GM08714 (cell line): ENCODE data around the gene RUVBL2.
"Not testable (repeated sequence)": the region's sequence is repeated elsewhere in the genome, so short reads cannot be mapped to it uniquely, and the experiment has no call there.

Experiments
- H3K4me3 ChIP-seq: fragments of 200-500 bp; sonication (Bioruptor generic); 2 replicates; pipeline ENCODE4 v1.5.1; 2014; ENCODE audit warnings: mild to moderate bottlenecking, low read length, inconsistent platforms
- ZNF274 ChIP-seq: IDR thresholded peaks from 2 replicates; pipeline ENCODE4 v1.6.1; 2012; ENCODE audit warnings: mild to moderate bottlenecking, low read depth, low read length

Gene RUVBL2

GRCh38 chr19:49014870-49015255 lies 21.2 kb downstream of the RUVBL2 start:
- TF ChIP-seq ZNF274, result no peak
- H3K4me3 ChIP-seq, result no peak overlapping the region

DNA sequence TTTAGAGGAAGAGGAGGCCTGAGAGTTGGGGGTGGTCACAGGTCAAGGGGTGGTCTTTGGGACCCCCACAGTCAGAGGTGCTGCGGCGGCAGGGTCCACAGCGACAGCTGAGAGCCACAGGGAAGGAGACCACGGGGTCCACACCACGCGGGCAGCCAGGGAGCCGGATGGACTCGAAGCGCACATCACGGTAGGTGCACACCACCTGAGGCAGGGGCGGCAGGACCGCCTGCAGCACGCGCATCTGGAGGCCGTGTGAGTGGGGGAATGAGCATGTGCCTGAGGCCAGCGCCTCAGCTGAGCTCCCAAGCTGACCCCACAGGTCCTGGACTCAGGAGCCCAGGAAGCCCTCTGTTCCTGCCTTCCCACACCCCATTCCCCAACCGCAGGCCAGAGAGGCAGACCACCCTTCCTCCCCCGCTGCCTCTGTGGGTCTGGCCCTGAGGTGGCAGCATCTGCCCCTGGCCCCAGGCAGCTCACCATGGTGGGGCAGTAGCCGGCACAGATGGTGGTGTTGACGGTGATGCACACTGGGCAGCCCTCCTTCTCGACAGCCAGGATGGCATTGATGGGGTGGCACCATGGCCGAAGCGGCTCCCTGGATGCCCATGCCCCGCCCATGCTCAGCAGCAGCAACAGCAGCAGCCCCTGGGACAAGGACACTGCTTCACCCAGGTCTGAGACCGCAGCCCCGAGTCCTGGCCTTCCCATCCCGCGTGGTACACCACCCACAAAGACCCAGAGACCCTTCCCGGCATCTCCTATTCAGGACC lies 22.6 kb downstream of the RUVBL2 start:
- no peak overlapping the region for H3K4me3 ChIP-seq
- TF ChIP-seq ZNF274, result no peak

DNA sequence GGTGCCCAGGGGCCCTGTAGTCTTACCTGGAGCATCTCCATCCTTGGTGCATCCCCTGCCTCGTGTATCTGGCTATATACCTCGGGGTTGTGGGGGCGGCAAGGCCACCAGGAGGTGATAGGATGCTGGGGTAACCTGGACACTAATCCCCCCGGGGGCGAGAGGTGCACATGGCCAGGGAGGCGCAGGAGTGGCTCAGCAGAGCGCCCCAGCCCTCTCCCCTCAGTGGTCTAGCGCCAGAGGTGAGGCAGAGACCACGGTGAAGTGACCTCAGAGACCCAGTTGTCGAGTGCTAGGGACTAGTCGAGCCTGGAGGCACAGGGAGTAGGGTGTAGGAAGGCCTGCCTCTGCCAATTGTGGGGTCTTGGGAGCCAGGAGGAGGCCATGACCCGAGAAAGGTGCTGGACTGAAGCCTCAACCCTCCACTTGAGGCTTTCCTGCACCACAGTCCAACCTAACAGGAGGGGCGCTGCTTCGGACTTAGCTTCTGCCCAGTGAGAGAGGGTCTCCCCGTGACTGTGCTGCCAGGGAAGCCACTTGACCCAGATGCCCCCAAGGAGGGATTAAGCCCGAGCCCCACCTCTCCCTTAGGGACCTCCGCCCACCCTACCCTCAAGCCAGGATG lies 23.5 kb downstream of the RUVBL2 start, which contains the start of gene LHB:
LHB (minus strand) TSS at position 51 of the 625 bp plus-strand sequence; CDS start at position 41, 10 bp downstream.
- peak within 1 kb of the TSS; percentile 33; the same call in 1 of the 2 replicates for H3K4me3 ChIP-seq

GRCh38 chr19:49017666-49018351 lies 24.1 kb downstream of the RUVBL2 start:
- peak overlapping the region; percentile 33; the same call in 1 of the 2 replicates for H3K4me3 ChIP-seq

More for the DNA sequence above, 23.5 kb downstream of the RUVBL2 start, which contains the start of gene LHB:
- TF ChIP-seq ZNF274, result no peak

DNA sequence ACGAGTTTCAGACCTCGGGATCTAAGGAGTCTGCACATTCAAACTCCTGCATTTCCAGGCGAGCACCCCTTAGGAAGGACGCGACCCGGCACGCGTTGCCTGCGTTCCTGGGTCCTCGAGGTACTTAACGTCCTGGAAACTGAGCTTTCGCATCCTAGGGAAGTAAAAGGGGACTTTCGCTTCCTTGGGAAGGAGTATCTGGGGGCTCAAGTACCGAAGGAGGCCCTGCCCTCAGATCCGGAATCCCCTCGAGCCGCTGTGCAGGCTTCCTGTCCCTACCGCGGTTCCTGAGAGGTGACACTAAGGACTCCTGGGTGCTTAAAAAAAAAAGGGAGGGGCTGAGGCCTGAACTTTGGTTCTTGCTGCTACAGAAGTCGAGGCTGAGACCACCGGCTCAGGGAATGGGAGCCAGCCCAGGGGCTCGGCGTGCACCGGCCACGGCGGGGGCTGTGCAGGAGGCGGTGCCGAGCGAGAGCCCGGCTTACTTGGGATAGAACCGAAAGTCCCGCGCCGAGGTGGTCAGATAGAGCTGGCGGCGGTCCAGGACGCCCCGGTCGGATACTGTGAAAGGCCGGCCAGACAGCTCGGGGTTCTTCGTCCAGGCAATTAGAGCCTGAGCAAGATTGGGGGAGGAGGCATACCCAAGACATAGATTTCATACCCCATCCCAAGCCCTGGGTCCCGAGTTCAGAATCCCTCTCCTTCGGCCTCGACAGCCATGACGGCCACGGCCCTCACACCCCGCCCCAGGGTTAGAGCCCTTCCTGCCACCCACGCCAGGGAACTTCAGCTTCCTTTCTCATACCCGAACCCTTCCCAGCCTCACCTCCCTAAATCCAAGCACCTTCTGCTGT lies 24.9 kb downstream of the RUVBL2 start:
- H3K4me3 ChIP-seq, result peak overlapping the region; percentile 33; the same call in 1 of the 2 replicates

More at GRCh38 chr19:49017666-49018351, 24.1 kb downstream of the RUVBL2 start:
- TF ChIP-seq ZNF274, result no peak

DNA sequence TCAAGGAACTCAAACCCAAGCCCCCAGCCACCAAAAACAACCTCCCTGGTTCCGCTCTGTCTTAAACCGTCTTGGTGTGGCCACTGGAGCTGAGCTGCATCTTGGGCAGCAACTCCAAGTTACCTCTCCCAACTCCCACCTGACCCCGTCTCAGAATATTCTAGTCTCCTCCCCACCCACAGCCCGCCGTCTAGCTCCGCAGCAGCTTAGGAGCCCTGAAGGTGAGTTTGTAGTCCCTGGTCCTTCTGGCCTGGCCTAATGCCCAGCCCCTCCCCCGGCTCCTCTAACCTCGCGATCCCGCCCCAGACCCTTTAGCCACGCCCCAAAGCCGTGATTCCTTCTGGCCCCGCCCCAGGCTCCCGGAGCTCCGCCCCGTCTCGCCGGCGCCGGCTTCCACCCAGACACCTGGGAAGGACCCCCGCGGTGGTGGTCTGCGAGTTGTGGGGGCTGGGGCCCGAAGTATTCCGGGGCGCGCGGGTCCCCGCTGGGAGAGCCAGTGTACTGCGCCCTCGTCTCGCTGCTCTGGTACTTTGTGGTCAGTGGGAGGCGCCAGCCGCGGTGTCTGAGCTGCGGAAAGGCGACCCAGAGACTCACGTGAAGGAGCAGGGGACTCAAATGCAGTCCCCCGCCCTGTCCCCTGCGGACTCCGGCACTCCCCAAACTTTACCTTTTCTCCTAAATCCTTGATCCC lies 25.7 kb downstream of the RUVBL2 start:
- peak overlapping the region; percentile 25; the same call in 1 of the 2 replicates for H3K4me3 ChIP-seq
- no peak for TF ChIP-seq ZNF274

- no peak for TF ChIP-seq ZNF274
Measured at GRCh38 chr19:49020342-49020741, 26.7 kb downstream of the RUVBL2 start.

GRCh38 chr19:49020931-49021895 lies 27.5 kb downstream of the RUVBL2 start:
- TF ChIP-seq ZNF274, result no peak
- no peak overlapping the region for H3K4me3 ChIP-seq

More at GRCh38 chr19:49020342-49020741, 26.7 kb downstream of the RUVBL2 start:
- H3K4me3 ChIP-seq, result no peak overlapping the region

DNA sequence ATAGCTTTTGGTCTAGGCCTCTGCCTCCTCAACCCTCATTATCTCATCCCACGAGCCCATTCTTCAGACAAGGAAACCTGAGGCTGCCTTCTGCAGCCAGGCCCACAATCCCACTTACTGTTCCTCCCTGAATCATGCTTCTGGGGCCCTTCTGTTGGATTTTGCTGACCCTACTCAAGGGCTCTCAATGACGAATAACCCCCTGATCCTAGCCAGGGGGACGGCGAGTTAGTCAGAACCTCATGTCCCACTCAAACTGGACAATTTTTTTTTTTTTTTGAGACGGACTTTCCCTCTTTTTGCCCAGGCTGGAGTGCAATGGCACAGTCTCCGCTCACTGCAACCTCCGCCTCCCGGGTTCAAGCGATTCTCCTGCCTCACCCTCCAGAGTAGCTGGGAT lies 28.4 kb downstream of the RUVBL2 start:
- TF ChIP-seq ZNF274, result no peak
- no peak overlapping the region for H3K4me3 ChIP-seq

- H3K4me3 ChIP-seq, result not testable (repeated sequence)
Measured at GRCh38 chr19:49024233-49024632, 30.5 kb downstream of the RUVBL2 start, which contains the start of gene CGB3. Gene CGB3, minus strand, starts transcription at chr19:49024333. Its CDS starts 362 bp downstream, at chr19:49023971.

GRCh38 chr19:49025088-49025487 lies 31.4 kb downstream of the RUVBL2 start:
- H3K4me3 ChIP-seq, result not testable (repeated sequence)

DNA sequence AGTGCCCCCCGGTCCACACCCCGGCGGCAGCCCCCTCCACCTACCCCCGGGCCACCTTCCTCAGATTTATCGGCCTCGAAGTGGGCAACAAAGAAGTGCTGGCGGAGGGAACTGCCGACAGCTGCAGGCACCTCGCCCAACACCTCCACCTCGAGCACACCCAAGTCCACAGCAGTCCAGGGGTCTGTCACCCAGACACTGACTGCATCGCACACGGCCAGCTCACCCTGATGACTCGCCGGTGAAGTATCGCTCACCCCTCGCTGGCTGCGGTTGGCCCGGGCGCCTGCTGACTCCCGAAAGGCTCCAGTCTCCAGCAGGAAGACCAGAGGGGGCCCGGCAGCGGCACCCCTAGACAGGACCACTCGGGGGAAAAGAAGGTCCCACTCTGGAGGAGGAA lies 31.9 kb downstream of the RUVBL2 start:
- not testable (repeated sequence) for H3K4me3 ChIP-seq

DNA sequence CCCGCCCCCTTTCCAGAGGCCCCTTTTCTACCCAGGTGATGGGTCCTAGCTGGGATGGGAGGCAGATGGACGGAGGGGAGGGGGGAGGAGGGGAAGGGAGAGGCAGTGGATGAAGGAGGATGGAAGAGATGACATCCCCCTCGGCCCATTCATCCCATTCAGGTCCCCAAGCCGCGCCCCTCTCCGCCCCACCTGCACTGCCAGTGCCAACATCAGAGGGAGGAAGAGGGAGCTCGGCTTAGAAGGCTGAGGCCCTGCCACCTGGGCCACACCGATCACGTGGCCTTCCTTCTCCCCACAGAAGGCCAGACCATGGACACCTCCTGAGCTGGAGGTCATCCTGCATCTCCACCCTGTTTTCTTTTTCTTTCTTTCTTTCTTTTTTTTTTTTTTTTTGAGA lies 35.0 kb downstream of the RUVBL2 start:
- not testable (repeated sequence) for H3K4me3 ChIP-seq

DNA sequence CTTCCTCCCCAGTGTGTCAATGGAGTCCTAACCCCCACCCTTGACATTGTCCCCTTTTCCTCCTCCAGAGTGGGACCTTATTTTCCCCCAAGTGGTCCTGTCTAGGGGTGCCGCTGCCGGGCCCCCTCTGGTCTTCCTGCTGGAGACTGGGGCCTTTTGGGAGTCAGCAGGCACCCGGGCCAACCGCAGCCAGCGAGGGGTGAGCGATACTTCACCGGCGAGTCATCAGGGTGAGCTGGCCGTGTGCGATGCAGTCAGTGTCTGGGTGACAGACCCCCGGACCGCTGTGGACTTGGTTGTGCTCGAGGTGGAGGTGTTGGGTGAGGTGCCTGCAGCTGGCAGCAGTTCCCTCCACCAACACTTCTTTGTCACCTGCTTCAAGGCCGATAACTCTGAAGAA lies 36.1 kb downstream of the RUVBL2 start:
- not testable (repeated sequence) for H3K4me3 ChIP-seq

DNA sequence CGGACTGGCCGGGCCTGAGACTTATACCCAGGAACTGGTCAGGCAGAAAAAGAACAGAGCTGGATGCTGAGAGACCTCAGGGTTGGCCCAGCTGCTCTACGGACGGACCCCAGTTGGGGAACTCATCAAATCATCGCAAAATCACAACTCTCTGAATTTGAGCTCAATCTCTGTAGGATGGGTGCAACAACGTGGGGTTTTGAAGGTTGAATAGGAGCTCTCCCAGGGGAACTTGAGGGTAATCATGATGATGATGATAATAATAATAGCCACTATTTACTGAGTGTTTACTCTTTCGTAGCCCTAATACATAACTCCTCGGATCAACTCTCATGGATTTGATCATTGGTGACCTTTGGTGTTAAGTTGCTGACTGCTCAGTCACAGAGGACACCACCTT lies 36.6 kb downstream of the RUVBL2 start:
- not testable (repeated sequence) for H3K4me3 ChIP-seq

GRCh38 chr19:49031642-49032301 lies 38.1 kb downstream of the RUVBL2 start, which contains the start of gene CGB2:
Gene CGB2, plus strand, starts transcription at chr19:49031890. Its CDS starts 206 bp downstream, at chr19:49032096.
- H3K4me3 ChIP-seq, result not testable (repeated sequence)

GRCh38 chr19:49036815-49037214 lies 43.1 kb downstream of the RUVBL2 start, which contains the start of gene CGB1:
Gene CGB1, minus strand, starts transcription at chr19:49036895. Its CDS starts 184 bp downstream, at chr19:49036711.
- not testable (repeated sequence) for H3K4me3 ChIP-seq

- not testable (repeated sequence) for H3K4me3 ChIP-seq
Measured at GRCh38 chr19:49038111-49038510, 44.4 kb downstream of the RUVBL2 start.
